Fibroblast of skin of left biceps (primary cell): ENCODE data around the gene TGFB3.

Experiments
- DNase-seq, 2 experiments: peaks; one replicate each; pipeline ENCODE4 v3.0.0-alpha.2; 2013; ENCODE audit warnings: low read depth in 2 of 2

The TGFB3 gene

DNA sequence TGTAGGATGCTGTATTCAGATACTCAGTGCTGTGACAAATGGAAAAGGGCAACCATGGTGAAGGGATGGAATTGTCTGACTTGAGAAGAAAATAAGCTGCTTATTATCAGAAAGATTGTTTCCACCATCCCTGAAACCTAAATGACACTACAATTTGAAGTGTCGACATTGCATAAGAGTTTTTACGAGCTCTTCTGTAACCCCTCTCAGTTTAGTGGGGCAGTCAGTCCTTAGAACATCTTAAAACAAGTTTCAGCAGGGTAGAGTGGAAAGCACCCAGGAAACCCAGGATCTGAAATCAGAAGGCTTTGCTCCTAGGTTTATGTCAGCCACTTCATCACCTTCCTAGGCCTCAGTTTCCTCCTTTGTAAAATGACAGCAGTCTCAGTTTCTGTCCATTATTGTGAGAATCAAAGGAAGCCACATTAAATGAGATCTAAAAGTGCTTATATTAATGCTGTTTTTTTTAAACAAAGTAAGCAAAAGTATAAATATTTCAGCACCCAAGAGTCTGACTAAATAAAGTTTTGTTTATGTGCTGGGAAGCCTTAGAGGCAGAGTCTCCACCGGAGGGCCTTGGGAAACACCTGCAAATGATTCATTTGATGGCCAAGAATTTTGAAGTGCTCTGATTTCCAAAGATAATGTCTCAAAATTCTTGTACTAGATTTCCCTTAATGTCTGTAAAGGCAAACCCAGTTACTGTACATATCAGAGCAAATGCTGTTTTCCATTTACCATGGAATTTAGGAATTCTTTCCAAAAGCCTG lies 5.6 kb upstream of the TGFB3 start:
- no peak for DNase-seq

GRCh38 chr14:75986439-75986765 lies 4.6 kb upstream of the TGFB3 start:
- no peak for DNase-seq

DNA sequence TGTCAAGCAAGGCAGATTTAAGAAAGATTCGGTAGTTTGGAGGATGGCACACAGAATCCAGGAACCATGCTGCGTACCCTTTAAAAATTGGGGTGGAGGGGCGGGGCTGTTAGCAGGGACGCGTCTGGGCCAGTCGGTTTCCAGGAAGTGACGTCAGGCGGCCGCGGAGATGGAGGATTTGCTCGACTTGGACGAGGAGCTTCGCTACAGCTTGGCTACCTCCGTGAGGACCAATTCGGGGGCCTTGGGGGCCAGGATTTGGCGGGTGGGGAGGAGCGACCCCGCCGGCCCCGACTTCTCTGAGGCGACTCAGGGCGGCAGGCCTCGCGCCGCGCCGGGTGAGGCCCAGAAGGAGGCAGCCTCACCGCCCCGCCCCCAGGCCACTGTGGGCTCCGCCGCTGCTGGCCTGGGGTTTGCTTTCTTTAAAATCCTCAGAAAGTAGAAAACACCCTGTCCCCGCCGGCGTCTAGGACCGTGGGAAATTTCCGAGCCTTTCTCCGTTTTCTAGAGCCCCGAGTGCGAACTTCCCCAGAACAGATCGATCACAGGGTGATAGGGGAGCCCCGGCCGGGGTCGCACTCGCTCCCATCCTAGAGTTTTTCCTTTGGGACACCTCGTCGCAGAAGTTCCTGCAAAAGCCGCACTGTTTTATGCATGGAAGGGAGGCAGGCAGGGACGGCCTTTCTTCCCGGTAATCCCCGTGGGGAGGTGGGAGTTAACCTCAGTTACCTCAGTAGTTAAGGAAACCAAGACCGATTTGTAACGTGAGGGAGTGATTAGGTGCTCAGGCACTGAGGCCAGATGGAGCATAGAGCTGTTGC lies 4.0 kb upstream of the TGFB3 start, which contains the start of gene IFT43:
TSS of gene IFT43 (plus strand) at position 146 of the 821 bp plus-strand sequence. CDS start at position 170, 24 bp downstream.
- DNase-seq = peak; percentile 26 to 39

- no peak for DNase-seq
Observed at GRCh38 chr14:75984674-75985073, 2.9 kb upstream of the TGFB3 start.

DNA sequence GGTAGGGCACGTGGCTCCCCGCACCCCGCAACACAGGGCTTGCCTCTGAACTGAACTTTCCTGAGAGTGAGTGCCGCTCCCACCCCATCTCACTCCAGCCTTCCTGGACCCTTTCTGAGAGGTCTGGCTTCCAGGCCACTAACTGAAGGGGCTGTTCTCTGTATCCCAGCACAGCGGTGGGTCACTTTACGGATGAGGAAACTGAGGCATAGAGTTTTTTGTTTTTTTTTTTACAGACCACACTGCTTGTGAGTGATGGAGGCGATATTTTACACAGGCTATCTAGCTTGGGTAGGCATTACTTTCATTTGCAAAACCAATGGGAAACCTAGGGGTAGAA lies 1.2 kb upstream of the TGFB3 start:
- no peak for DNase-seq

DNA sequence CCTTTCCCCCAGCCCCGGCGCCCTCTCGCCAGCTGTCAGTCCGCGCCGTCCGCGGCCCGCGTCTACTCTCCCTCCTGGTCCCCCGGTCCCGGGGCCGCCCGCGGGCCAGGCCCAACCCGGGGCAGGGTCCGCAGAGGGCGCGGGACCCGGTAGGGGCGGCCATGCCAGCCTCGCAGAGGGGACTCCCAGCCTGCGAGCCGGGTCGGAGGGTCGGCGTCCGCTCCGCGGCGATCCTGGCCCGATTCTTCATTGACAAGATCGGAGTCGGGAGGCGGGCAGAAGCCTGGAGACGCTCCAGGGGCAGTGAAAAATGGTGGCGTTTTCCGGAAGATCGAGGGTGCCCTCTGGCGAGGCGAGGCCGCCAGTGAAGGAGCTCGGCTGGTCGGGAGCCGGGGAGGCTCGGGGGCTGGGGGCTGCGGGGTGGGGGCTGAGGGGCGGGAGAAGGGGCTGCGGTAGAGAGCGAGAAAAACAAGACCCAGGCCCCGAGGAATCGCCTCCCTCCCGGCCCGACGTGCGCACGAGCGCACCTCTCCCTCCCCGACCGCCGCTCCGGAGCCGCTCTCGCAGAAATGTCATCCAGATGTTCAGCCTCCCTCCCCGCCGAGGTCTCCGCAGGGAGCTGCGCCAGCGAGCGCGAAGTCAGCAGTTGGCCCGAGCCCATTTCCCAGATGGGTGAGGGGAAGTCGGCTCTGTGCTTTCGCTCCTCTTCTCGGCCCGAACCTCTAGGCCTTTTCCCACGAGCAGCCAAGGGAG lies 647 bp upstream of the TGFB3 start:
- peak; percentile 57 to 59 for DNase-seq

DNA sequence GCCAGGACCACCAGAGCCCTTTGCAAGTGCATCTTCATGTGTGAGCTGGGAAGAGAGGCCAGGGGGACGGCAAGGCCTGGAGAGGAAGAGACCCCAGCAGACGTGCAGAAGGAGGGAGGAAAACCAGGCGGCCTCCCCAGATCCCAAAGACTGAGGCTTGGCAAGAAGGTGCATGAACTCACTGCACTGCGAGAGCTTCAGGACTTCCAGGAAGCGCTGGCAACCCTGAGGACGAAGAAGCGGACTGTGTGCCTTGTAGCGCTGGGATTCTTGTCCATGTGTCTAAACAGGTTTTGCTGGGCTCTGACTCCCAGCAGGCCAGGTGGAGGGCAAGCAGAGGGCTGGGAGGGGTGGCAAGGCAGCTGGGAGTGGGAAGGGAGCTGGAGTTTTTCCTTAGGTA lies 939 bp downstream of the TGFB3 start:
- DNase-seq = no peak

DNA sequence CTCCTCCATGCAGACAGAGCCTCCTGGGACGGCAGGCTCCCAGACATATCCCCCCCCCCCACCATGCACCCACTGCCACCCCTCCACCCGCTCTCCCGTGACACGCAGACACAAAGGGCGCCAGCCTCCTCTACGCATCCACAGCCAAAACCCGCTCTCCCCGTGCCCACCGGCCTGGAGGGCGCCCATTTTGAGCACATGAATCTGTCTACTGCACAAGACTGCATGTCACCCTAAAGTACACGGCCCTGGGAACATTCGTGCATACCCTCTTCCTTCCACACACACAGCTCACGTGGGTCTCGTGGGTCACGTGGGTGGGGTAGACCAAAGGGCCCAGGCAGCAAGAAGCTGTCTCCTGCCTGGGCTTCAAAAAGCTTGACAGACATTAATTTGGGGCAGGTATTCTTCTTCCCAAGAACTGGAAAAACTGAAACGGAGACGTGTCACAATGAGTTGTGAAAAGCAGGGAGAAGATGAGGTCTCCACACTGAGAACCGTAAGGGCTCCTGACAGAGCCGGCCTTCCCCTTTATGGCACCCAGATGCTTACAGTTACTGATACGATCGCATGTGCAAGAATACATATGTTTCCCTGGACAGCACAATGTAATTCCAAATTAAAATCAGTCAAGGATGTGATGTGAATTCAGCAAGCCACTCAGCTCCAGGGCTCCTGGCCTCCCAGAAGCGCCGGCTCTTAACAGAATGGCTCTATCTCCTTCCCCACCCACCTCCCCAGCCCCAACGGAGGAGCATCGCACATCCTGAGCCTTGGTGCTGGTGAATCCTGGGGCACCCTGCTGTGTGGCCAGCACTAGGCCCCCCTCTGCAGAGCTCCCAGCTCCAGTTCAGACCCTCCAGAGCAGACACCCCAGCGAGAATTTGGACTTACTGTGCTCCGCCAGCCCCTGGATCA lies 1.9 kb downstream of the TGFB3 start:
- DNase-seq = no peak

- no peak for DNase-seq
Observed at GRCh38 chr14:75979071-75979571, 2.7 kb downstream of the TGFB3 start.

DNA sequence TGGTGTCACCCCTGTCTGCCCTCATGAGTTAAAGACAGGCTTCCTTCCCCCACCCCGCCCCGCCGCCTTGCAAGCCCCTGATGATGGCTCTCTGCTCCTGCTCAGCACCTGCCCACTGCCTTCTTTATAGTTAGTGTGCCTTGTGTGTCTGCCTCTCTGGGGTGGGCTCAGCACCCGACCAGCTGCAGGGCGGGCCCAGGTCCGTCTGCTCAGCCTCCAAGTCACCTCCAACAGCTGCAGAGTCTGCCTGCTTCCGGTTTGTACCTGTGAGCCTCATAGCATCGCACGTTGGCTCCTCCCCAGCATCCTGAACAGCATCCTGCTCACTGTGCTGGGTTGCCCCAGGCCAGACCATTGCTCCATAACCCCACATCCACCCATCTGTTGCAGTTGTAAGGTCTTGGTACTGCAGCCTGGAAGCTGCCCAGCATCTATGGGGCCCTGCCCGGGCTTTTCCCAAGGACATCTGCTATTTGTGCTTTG lies 3.5 kb downstream of the TGFB3 start:
- no peak for DNase-seq

DNA sequence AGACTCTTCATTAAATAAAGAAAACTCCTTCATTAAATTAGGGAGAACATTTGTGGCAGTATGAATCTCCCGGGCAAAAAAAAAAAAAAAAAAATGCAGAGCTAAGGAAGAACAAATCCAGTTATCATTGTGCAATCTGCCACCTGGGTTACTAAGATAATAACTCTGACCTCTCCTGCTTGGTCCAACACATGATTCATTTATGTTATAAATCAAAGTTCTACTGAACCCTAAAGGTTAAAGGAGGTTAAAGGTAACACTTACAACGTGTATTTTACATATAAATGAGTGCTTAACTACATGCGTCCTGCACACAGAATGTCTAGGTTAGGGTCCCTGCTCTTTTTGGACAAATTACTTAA lies 4.2 kb downstream of the TGFB3 start:
- DNase-seq = no peak

GRCh38 chr14:75976826-75977581 lies 4.8 kb downstream of the TGFB3 start:
- no peak for DNase-seq

- no peak for DNase-seq
Observed at GRCh38 chr14:75972801-75973421, 8.9 kb downstream of the TGFB3 start.

GRCh38 chr14:75971509-75971908 lies 10.3 kb downstream of the TGFB3 start:
- DNase-seq = no peak

DNA sequence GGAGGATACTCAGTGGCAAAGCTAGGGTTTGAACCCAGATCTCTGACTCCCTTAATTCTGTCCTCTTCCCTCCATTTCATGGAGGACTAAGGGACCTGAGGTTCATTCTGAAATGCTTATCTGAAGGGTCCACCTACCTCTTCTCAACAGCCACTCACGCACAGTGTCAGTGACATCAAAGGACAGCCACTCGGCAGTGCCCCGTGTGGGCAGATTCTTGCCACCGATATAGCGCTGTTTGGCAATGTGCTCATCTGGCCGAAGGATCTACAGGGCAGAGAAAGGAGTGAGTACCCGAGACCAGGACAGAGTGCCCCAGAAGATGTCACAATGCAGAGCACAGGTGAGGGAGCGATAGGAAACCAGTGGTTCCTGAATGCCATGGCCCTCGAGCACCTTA lies 10.8 kb downstream of the TGFB3 start:
- no peak for DNase-seq

- DNase-seq = no peak
Observed at GRCh38 chr14:75969891-75970290, 11.9 kb downstream of the TGFB3 start.

DNA sequence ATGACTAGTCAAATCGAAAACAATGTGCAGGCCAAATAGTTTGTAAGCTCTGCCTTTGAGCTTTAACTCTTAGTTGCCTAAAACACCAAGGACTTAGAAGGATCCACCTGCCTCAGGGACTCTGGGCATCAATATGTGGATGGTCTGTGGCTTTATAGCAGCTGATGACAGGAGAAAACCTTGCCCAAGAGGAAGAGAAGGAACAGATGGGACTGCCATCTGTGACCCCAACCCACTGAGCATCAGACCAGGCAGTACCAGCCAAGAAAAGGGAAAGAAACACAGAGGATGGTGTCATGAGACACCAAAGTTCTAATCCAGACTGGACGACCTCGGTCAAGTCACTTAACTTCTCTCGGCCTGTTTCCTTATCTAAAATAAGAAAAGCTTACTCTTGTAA lies 12.7 kb downstream of the TGFB3 start:
- DNase-seq = no peak

DNA sequence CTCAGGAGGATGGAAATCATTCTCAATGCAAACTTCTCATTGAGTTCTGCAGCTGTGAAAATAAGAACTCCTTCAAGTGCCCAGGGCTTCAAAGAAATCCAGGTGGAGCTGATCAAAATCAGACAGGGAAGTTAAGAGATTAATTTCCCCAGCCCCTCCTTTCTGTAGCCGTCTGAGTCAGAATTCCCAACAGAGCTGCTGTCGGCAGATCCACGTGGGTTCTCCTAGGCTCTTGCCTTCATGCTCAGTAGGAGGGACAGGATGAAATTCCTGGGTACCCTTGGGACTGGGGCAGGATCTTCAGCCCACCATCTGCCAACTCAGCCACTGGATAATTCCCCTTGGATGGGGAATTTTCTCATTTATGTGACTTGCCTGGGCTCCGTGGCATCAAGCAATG lies 13.3 kb downstream of the TGFB3 start:
- DNase-seq = peak; percentile 36 to 45

GRCh38 chr14:75967866-75968265 lies 13.9 kb downstream of the TGFB3 start:
- DNase-seq = no peak

GRCh38 chr14:75961662-75962061 lies 20.1 kb downstream of the TGFB3 start:
- DNase-seq = no peak
